Body of pancreas (tissue), 4 donors: ENCODE results near the gene MBTPS1.

Experiments used
- CTCF ChIP-seq, 7 experiments: fragments of 450-650 bp in 4 of 7; fragments of 200-600 bp in 3 of 7; sonication (generic) in 3 of 7; IDR thresholded peaks; one replicate each; pipeline ENCODE4 v1.5.1; 2016 to 2019; ENCODE audit warnings: antibody characterized with exemption in 7 of 7
- POLR2A ChIP-seq, 3 donors: fragments of 450-650 bp; IDR thresholded peaks; one replicate each; pipeline ENCODE4 v1.6.1; 2016; ENCODE audit warnings: antibody characterized with exemption in 3 of 3, mild to moderate bottlenecking in 2 of 3

- TF ChIP-seq POLR2A (IDR thresholded peaks at IDR 0.05) (no peak), CTCF (IDR thresholded peaks at IDR 0.05) (no peak)
These were observed 22.9 kb downstream of the MBTPS1 start for GRCh38 chr16:84093879-84094270.
